ENCODE measurements around the gene ATF1.
A peak's percentile ranks its signal among the peaks of the same experiment; 100 is the strongest.
"Not testable (repeated sequence)": the region's sequence is repeated elsewhere in the genome, so short reads cannot be mapped to it uniquely, and the experiment has no call there.

ATF1 gene

GRCh38 chr12:50806176-50806575, 42.3 kb downstream of the ATF1 start:
- DNase-seq = no peak

GRCh38 chr12:50809131-50809530, 45.2 kb downstream of the ATF1 start:
- DNase-seq = not testable (repeated sequence)

- DNase-seq = not testable (repeated sequence)
These were observed 51.0 kb downstream of the ATF1 start for GRCh38 chr12:50814921-50815320.

- DNase-seq = no peak
These were observed 56.3 kb downstream of the ATF1 start for GRCh38 chr12:50820177-50820576.

GRCh38 chr12:50822082-50822481, 58.2 kb downstream of the ATF1 start:
- DNase-seq = no peak

GRCh38 chr12:50823724-50824123, 59.8 kb downstream of the ATF1 start:
- DNase-seq = not testable (repeated sequence)

GRCh38 chr12:50824914-50825313, 61.0 kb downstream of the ATF1 start:
- DNase-seq = no peak

GRCh38 chr12:50825372-50825838, 61.5 kb downstream of the ATF1 start:
- DNase-seq = peak; percentile 74

GRCh38 chr12:50828121-50828520, 64.2 kb downstream of the ATF1 start:
- DNase-seq = no peak

- no peak for DNase-seq
These were observed 65.0 kb downstream of the ATF1 start for GRCh38 chr12:50828886-50829285.

- not testable (repeated sequence) for DNase-seq
These were observed 69.9 kb downstream of the ATF1 start for GRCh38 chr12:50833801-50834200.

- DNase-seq = no peak
These were observed 75.1 kb downstream of the ATF1 start for GRCh38 chr12:50839042-50839441.

- no peak for DNase-seq
These were observed 77.0 kb downstream of the ATF1 start for GRCh38 chr12:50840809-50841487.

- DNase-seq = no peak
These were observed 78.0 kb downstream of the ATF1 start for GRCh38 chr12:50841716-50842531.

GRCh38 chr12:50842637-50843493, 79.0 kb downstream of the ATF1 start, which contains the start of gene TMPRSS12:
Gene TMPRSS12, plus strand, starts transcription at chr12:50842926. Its CDS starts 39 bp downstream, at chr12:50842965.
- DNase-seq = no peak

- no peak for DNase-seq
These were observed 81.2 kb downstream of the ATF1 start for GRCh38 chr12:50845021-50845647.

GRCh38 chr12:50848963-50849362, 85.1 kb downstream of the ATF1 start:
- no peak for DNase-seq

- not testable (repeated sequence) for DNase-seq
These were observed 91.3 kb downstream of the ATF1 start for GRCh38 chr12:50855218-50855617.

- DNase-seq = not testable (repeated sequence)
These were observed 91.8 kb downstream of the ATF1 start for GRCh38 chr12:50855679-50856078.

- no peak for DNase-seq
These were observed 95.9 kb downstream of the ATF1 start for GRCh38 chr12:50859621-50860310.

GRCh38 chr12:50862316-50862715, 98.4 kb downstream of the ATF1 start:
- no peak for DNase-seq

- DNase-seq = no peak
These were observed 101.4 kb downstream of the ATF1 start for GRCh38 chr12:50865266-50865665.

Measured in inflammatory macrophage treated with lipopolysaccharide for 4 hours (primary cell).